K562 (cell line): ENCODE measurements around the gene MYO9A. TPM values are rescaled to one million over a fixed set of nuclear protein-coding genes. Genes with fewer than 3 reads are reported as not detected.

Experiments used
- ATAC-seq: fragments of 200-7000 bp; cut with Tn5 transposase; 3 replicates; pipeline ENCODE4 v1.9.1; 2020; ENCODE audit warnings: moderate library complexity
- BruUV-seq: library from RNA; stranded (reverse); fragments of 400-500 nt; replicated peaks from 2 replicates; lab custom pipeline; 2021; lab: Mats Ljungman, UMichigan
- CTCF ChIA-PET: fragments of 300-600 bp; formaldehyde crosslinking; extraction: SDS; loops from one replicate; lab custom pipeline; 2021; ENCODE audit warnings: low intra/inter-chr PET ratio; lab: Yijun Ruan, JAX
- POLR2A ChIA-PET: fragments of 300-600, 350-650 bp; sonication (Branson Sonifier 250); formaldehyde crosslinking; extraction: SDS; loops from one replicate; lab custom pipeline; 2021; ENCODE audit warnings: antibody characterized with exemption, inconsistent platforms; lab: Yijun Ruan, JAX
- DNase-seq, 4 experiments: peaks; one replicate each; pipeline versions ENCODE4 v3.0.0 to v3.0.0-alpha.2; 2011 to 2018; ENCODE audit warnings: low spot score in 3 of 4, mixed read lengths in 3 of 4; ENCODE audit errors: extremely low read depth in 1 of 4
- FAIRE-seq: peaks from 2 replicates; lab custom pipeline; 2011; peaks lifted over from hg19 to GRCh38; lab: Jason Lieb, UNC
- H2AFZ ChIP-seq: 2 replicates; pipeline ENCODE4 v1.6.0; 2011; ENCODE audit warnings: low read depth, low read length, control low read depth, inconsistent platforms
- H3K27ac ChIP-seq: fragments of 200-600 bp; 3 replicates; pipeline ENCODE4 v1.8.0; 2011; ENCODE audit warnings: low read depth, mild to moderate bottlenecking, control low read depth, inconsistent platforms, low read length, moderate library complexity, mixed read lengths; ENCODE audit errors: extremely low read depth
- H3K27me3 ChIP-seq, 2 experiments: fragments of 300-600 bp in 1 of 2; 2 replicates in 1 of 2; 3 replicates in 1 of 2; pipeline versions ENCODE4 v1.6.0 to v1.8.0; 2011; ENCODE audit warnings: inconsistent platforms in 2 of 2, low read length in 2 of 2, mild to moderate bottlenecking in 1 of 2, mixed read lengths in 1 of 2, moderate library complexity in 1 of 2; ENCODE audit not compliant: control insufficient read depth in 2 of 2, insufficient read depth in 2 of 2
- H3K36me3 ChIP-seq: fragments of 300-600 bp; 3 replicates; pipeline ENCODE4 v1.8.0; 2011; ENCODE audit warnings: mild to moderate bottlenecking, low read length, inconsistent platforms; ENCODE audit not compliant: control insufficient read depth, insufficient read depth
- H3K4me1 ChIP-seq, 2 experiments: fragments of 200-600 bp in 1 of 2; replicated peaks in 1 of 2; 2 replicates in 1 of 2; 3 replicates in 1 of 2; pipeline versions ENCODE4 v1.5.1 to v1.8.0; 2011; ENCODE audit warnings: inconsistent platforms in 2 of 2, low read length in 2 of 2, mild to moderate bottlenecking in 1 of 2, mixed read lengths in 1 of 2, moderate library complexity in 1 of 2; ENCODE audit not compliant: control insufficient read depth in 2 of 2, insufficient read depth in 2 of 2
- H3K4me2 ChIP-seq: 2 replicates; pipeline ENCODE4 v1.6.1; 2011; ENCODE audit warnings: low read length, control low read depth, inconsistent platforms, mixed read lengths; ENCODE audit not compliant: insufficient read depth
- H3K4me3 ChIP-seq: fragments of 200-600 bp; sonication (generic), shearing (Covaris generic); 2 replicates; pipeline ENCODE4 v1.5.1; 2016; ENCODE audit warnings: control low read depth, inconsistent platforms
- H3K79me2 ChIP-seq: fragments of 200-600 bp; 3 replicates; pipeline ENCODE4 v1.8.0; 2011; ENCODE audit warnings: low read length, inconsistent platforms; ENCODE audit not compliant: control insufficient read depth, insufficient read depth
- H3K9ac ChIP-seq, 2 experiments: 2 replicates each; pipeline versions ENCODE4 v1.6.0 to v1.6.1; 2011; ENCODE audit warnings: low read depth in 2 of 2, low read length in 2 of 2, control low read depth in 1 of 2, inconsistent platforms in 1 of 2, mild to moderate bottlenecking in 1 of 2, mixed read lengths in 1 of 2; ENCODE audit not compliant: insufficient read depth in 1 of 2
- H3K9me1 ChIP-seq: one replicate; pipeline ENCODE4 v1.6.0; 2011; ENCODE audit warnings: inconsistent platforms, mild to moderate bottlenecking, low read length, moderate library complexity; ENCODE audit not compliant: control insufficient read depth, insufficient read depth
- H3K9me3 ChIP-seq: replicated peaks from 2 replicates; pipeline ENCODE4 v1.5.1; 2011; ENCODE audit warnings: low read depth, low read length, inconsistent platforms; ENCODE audit not compliant: control insufficient read depth, insufficient read depth
- H4K20me1 ChIP-seq: replicated peaks from 2 replicates; pipeline ENCODE4 v1.6.1; 2011; ENCODE audit warnings: low read length, inconsistent platforms, mixed read lengths; ENCODE audit not compliant: control insufficient read depth, insufficient read depth
- EHMT2 ChIP-seq: fragments of 450-650 bp; IDR thresholded peaks from 2 replicates; pipeline ENCODE4 v1.6.1; 2018; ENCODE audit warnings: antibody characterized with exemption
- KLF13 ChIP-seq: fragments of 450-650 bp; IDR thresholded peaks from 2 replicates; pipeline ENCODE4 v1.6.1; 2016; ENCODE audit warnings: missing genetic modification characterization, low read depth, mild to moderate bottlenecking, missing compliant biosample characterization, moderate library complexity, borderline replicate concordance
- MCM5 ChIP-seq: fragments of 450-650 bp; IDR thresholded peaks from 2 replicates; pipeline ENCODE4 v1.6.1; 2016; ENCODE audit warnings: low read depth
- NFATC3 ChIP-seq: fragments of 450-650 bp; IDR thresholded peaks from 2 replicates; pipeline ENCODE4 v1.6.1; 2017; ENCODE audit warnings: mild to moderate bottlenecking
- PHF20 ChIP-seq: fragments of 450-650 bp; IDR thresholded peaks from 2 replicates; pipeline ENCODE4 v1.6.1; 2018; ENCODE audit not compliant: partially characterized antibody
- RBM34 ChIP-seq: fragments of 200-400 bp; formaldehyde crosslinking; IDR thresholded peaks from 2 replicates; pipeline ENCODE4 v1.6.1; 2018; ENCODE audit warnings: low read length, borderline replicate concordance; ENCODE audit not compliant: insufficient read depth
- TRIM25 ChIP-seq: fragments of 450-650 bp; IDR thresholded peaks from 2 replicates; pipeline ENCODE4 v1.7.0; 2016; ENCODE audit warnings: borderline replicate concordance
- ZBTB5 ChIP-seq: fragments of 450-650 bp; IDR thresholded peaks from 2 replicates; pipeline ENCODE4 v1.6.1; 2017; ENCODE audit warnings: antibody characterized with exemption
- ZFX ChIP-seq: sonication (generic); formaldehyde crosslinking; IDR thresholded peaks from 2 replicates; pipeline ENCODE4 v1.8.0; 2022; ENCODE audit warnings: mild to moderate bottlenecking, missing genetic modification reagents, moderate library complexity
- ZNF146 ChIP-seq: IDR thresholded peaks from one replicate; pipeline ENCODE4 v1.6.1; 2018; ENCODE audit warnings: missing compliant biosample characterization; ENCODE audit not compliant: unreplicated experiment
- ZNF695 ChIP-seq: fragments of 450-650 bp; formaldehyde crosslinking; IDR thresholded peaks from 2 replicates; pipeline ENCODE4 v1.4.0; 2020; ENCODE audit warnings: mild to moderate bottlenecking, moderate library complexity
- WGBS: fragments of 100-300 bp; shearing (Covaris generic); methylation state at CpG from one replicate; pipeline ENCODE4 v1.1.6; 2016; ENCODE audit warnings: low coverage, mixed read lengths; ENCODE audit not compliant: insufficient coverage; ENCODE audit errors: missing lambda C conversion rate; 5-methylcytosine and 5-hydroxymethylcytosine counted together
- in situ Hi-C: fragments of 300-500 bp; cut with MboI; formaldehyde crosslinking; loops from 4 replicates; pipeline ENCODE4 v1.15.0; 2018; ENCODE audit warnings: inconsistent platforms, mixed read lengths
- intact Hi-C: fragments of 100-400 bp; cut with micrococcal nuclease; formaldehyde crosslinking; loops from 2 replicates; pipeline ENCODE4 v1.14.2; 2022
- polyA plus RNA-seq, 8 experiments: library from polyadenylated mRNA; depleted of rRNA in 4 of 8; stranded (reverse) in 5 of 8; unstranded in 3 of 8; fragments of >200 nt; fragmentation: Nextera tagmentation in 2 of 8; fragmentation: Illumina TruSeq in 1 of 8; extraction: Ambion mirVana in 2 of 8; extraction: Trizol in 1 of 8; gene quantifications; 2 replicates each; pipeline versions ENCODE4 v1.2.1 to v1.2.3, GENCODE V29; 2011 to 2014; ENCODE audit warnings: inconsistent platforms in 1 of 8, missing spikeins in 1 of 8
- total RNA-seq, 7 experiments: library from RNA; depleted of rRNA in 6 of 7; stranded (reverse); fragments of >200 nt in 6 of 7; fragmentation: Illumina TruSeq in 2 of 7; extraction: Trizol in 2 of 7; gene quantifications; 2 replicates each; pipeline versions ENCODE4 v1.2.1 to v1.2.3, GENCODE V29; 2011 to 2021; ENCODE audit warnings: low replicate concordance in 1 of 7
- TF ChIP-seq, protein P1 (sequence below): sonication (generic); formaldehyde crosslinking; IDR thresholded peaks from 2 replicates; pipeline ENCODE4 v1.8.1; 2023; ENCODE audit warnings: missing genetic modification reagents, mild to moderate bottlenecking, borderline replicate concordance
- TF ChIP-seq, protein P2 (sequence below): fragments of 250-450 bp; sonication (Bioruptor Pico); IDR thresholded peaks from 2 replicates; pipeline ENCODE4 v1.8.0; 2022; ENCODE audit warnings: inconsistent platforms, mild to moderate bottlenecking, moderate library complexity, borderline replicate concordance

Gene MYO9A
- total and polyA plus RNA-seq, 9 of the 15 experiments (the other 6 are each of a cell fraction or from before 2014, with no cell fraction given): 1.9 to 15.4 (median 5.8) TPM

- no peak for ATAC-seq
- no peak for DNase-seq
- 32% methylated on average over 3 of the region's 3 CpGs for WGBS
- H3K36me3 ChIP-seq: peaks cover 4% of the 10 kb centered on the region; the same call in 1 of the 3 replicates
- H3K9ac ChIP-seq: no peak overlapping the region
- H3K4me1 ChIP-seq: no peaks in the 10 kb centered on the region
- BruUV-seq: no TSS peak
- no peaks in the 10 kb centered on the region for H3K79me2 ChIP-seq
- ChIA-PET POLR2A (interaction anchor here (0.6 kb wide), 1 partner anchor 179 kb away, joined by 3 read pairs; no protein-coding TSS in a partner anchor), CTCF (no interaction called here)
- no peak for FAIRE-seq
- in situ Hi-C loops (no loop called here), intact Hi-C loops (no loop called here)
- no peaks in the 10 kb centered on the region for H3K9me1 ChIP-seq
- H3K27me3 ChIP-seq: no peaks in the 10 kb centered on the region
- H3K9me3 ChIP-seq: no peaks in the 10 kb centered on the region
- no peaks in the 10 kb centered on the region for H4K20me1 ChIP-seq
- H3K27ac ChIP-seq: no peak overlapping the region
- no peak overlapping the region for H3K4me3 ChIP-seq
- no peak overlapping the region for H3K4me2 ChIP-seq
- H2AFZ ChIP-seq: no peak overlapping the region
- TF ChIP-seq ZNF146 (no peak), ZNF695 (CRISPR knock-in tag) (no peak), EHMT2 (no peak), ZFX (CRISPR knock-in tag) (no peak), MCM5 (no peak), PHF20 (no peak), RBM34 (no peak), ZBTB5 (no peak), KLF13 (tag) (no peak), NFATC3 (no peak), TRIM25 (no peak)
- TF ChIP-seq, protein P1, sequence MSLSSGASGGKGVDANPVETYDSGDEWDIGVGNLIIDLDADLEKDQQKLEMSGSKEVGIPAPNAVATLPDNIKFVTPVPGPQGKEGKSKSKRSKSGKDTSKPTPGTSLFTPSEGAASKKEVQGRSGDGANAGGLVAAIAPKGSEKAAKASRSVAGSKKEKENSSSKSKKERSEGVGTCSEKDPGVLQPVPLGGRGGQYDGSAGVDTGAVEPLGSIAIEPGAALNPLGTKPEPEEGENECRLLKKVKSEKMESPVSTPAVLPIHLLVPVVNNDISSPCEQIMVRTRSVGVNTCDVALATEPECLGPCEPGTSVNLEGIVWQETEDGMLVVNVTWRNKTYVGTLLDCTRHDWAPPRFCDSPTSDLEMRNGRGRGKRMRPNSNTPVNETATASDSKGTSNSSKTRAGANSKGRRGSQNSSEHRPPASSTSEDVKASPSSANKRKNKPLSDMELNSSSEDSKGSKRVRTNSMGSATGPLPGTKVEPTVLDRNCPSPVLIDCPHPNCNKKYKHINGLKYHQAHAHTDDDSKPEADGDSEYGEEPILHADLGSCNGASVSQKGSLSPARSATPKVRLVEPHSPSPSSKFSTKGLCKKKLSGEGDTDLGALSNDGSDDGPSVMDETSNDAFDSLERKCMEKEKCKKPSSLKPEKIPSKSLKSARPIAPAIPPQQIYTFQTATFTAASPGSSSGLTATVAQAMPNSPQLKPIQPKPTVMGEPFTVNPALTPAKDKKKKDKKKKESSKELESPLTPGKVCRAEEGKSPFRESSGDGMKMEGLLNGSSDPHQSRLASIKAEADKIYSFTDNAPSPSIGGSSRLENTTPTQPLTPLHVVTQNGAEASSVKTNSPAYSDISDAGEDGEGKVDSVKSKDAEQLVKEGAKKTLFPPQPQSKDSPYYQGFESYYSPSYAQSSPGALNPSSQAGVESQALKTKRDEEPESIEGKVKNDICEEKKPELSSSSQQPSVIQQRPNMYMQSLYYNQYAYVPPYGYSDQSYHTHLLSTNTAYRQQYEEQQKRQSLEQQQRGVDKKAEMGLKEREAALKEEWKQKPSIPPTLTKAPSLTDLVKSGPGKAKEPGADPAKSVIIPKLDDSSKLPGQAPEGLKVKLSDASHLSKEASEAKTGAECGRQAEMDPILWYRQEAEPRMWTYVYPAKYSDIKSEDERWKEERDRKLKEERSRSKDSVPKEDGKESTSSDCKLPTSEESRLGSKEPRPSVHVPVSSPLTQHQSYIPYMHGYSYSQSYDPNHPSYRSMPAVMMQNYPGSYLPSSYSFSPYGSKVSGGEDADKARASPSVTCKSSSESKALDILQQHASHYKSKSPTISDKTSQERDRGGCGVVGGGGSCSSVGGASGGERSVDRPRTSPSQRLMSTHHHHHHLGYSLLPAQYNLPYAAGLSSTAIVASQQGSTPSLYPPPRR (CRISPR knock-in tag): no peak
- TF ChIP-seq, protein P2, sequence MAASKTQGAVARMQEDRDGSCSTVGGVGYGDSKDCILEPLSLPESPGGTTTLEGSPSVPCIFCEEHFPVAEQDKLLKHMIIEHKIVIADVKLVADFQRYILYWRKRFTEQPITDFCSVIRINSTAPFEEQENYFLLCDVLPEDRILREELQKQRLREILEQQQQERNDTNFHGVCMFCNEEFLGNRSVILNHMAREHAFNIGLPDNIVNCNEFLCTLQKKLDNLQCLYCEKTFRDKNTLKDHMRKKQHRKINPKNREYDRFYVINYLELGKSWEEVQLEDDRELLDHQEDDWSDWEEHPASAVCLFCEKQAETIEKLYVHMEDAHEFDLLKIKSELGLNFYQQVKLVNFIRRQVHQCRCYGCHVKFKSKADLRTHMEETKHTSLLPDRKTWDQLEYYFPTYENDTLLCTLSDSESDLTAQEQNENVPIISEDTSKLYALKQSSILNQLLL (CRISPR knock-in tag): no peak
Observed at GRCh38 chr15:72005483-72005882, 112.5 kb downstream of the MYO9A start.
